Suprapubic skin (tissue), 4 donors: ENCODE measurements around the gene ROBO2. TPM values are rescaled to one million over a fixed set of nuclear protein-coding genes. Genes with fewer than 3 reads are reported as not detected.

Source experiments
- DNase-seq, 2 donors: peaks; one replicate each; pipeline ENCODE4 v3.0.0-alpha.2; 2019; ENCODE audit warnings: low spot score in 2 of 2
- H3K27ac ChIP-seq: fragments of 200-600 bp; sonication (generic); one replicate; pipeline ENCODE4 v1.5.1; 2019
- H3K27me3 ChIP-seq: fragments of 200-600 bp; sonication (generic); one replicate; pipeline ENCODE4 v1.5.1; 2019
- H3K36me3 ChIP-seq: fragments of 200-600 bp; sonication (generic); one replicate; pipeline ENCODE4 v1.5.1; 2019
- H3K4me1 ChIP-seq: fragments of 200-600 bp; sonication (generic); one replicate; pipeline ENCODE4 v1.5.1; 2019
- H3K4me3 ChIP-seq: fragments of 200-600 bp; sonication (generic); one replicate; pipeline ENCODE4 v1.5.1; 2019; ENCODE audit warnings: mild to moderate bottlenecking
- H3K9me3 ChIP-seq: fragments of 200-600 bp; sonication (generic); one replicate; pipeline ENCODE4 v1.5.1; 2019
- EP300 ChIP-seq: sonication (generic); formaldehyde crosslinking; IDR thresholded peaks from one replicate; pipeline ENCODE4 v1.6.1; 2017; ENCODE audit warnings: antibody characterized with exemption
- POLR2A ChIP-seq, 2 donors: fragments of 450-650 bp; IDR thresholded peaks; one replicate each; pipeline ENCODE4 v1.6.1; 2017; ENCODE audit warnings: antibody characterized with exemption in 2 of 2, mild to moderate bottlenecking in 2 of 2, moderate library complexity in 2 of 2
- POLR2AphosphoS5 ChIP-seq, 3 donors: sonication (generic); formaldehyde crosslinking; IDR thresholded peaks; one replicate each; pipeline ENCODE4 v1.6.1; 2017; ENCODE audit warnings: antibody characterized with exemption in 3 of 3
- WGBS: methylation state at CpG from one replicate; pipeline ENCODE4 v1.1.5; 2018; 5-methylcytosine and 5-hydroxymethylcytosine counted together
- total RNA-seq, 4 donors: library from RNA; depleted of rRNA; stranded (reverse); fragments of >200 nt; gene quantifications; one replicate each; pipeline ENCODE4 v1.1.0, GENCODE V29; 2016
- TF ChIP-seq, protein P1 (sequence below), 2 donors: fragments of 200-600 bp in 1 of 2; fragments of 450-650 bp in 1 of 2; sonication (generic) in 1 of 2; IDR thresholded peaks; one replicate each; pipeline ENCODE4 v1.5.1; 2016 to 2019; ENCODE audit warnings: antibody characterized with exemption in 2 of 2, mild to moderate bottlenecking in 1 of 2, moderate library complexity in 1 of 2

ROBO2 gene
- total RNA-seq, 4 donors from 2014 or later = 0.95 to 6.7 (median 2.2) TPM

GRCh38 chr3:77475507-77475906 lies 435.6 kb downstream of the ROBO2 start:
- Histone ChIP-seq H3K9me3 (peaks cover 4% of the 10 kb centered on the region), H3K4me3 (no peak overlapping the region), H3K27ac (no peak overlapping the region), H3K4me1 (no peaks in the 10 kb centered on the region), H3K27me3 (no peaks in the 10 kb centered on the region), H3K36me3 (no peaks in the 10 kb centered on the region)
- WGBS = 33% methylated on average over 2 of the region's 2 CpGs
- no peak for DNase-seq
- TF ChIP-seq EP300 = no peak
- TF ChIP-seq, protein P1, sequence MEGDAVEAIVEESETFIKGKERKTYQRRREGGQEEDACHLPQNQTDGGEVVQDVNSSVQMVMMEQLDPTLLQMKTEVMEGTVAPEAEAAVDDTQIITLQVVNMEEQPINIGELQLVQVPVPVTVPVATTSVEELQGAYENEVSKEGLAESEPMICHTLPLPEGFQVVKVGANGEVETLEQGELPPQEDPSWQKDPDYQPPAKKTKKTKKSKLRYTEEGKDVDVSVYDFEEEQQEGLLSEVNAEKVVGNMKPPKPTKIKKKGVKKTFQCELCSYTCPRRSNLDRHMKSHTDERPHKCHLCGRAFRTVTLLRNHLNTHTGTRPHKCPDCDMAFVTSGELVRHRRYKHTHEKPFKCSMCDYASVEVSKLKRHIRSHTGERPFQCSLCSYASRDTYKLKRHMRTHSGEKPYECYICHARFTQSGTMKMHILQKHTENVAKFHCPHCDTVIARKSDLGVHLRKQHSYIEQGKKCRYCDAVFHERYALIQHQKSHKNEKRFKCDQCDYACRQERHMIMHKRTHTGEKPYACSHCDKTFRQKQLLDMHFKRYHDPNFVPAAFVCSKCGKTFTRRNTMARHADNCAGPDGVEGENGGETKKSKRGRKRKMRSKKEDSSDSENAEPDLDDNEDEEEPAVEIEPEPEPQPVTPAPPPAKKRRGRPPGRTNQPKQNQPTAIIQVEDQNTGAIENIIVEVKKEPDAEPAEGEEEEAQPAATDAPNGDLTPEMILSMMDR (IDR thresholded peaks at IDR 0.05) = no peak
- no peak for TF ChIP-seq POLR2A (IDR thresholded peaks at IDR 0.05)

- no peak overlapping the region for H3K4me3 ChIP-seq
- no peak for DNase-seq
- H3K27ac ChIP-seq = no peak overlapping the region
- H3K36me3 ChIP-seq = no peaks in the 10 kb centered on the region
- peaks cover 4% of the 10 kb centered on the region for H3K9me3 ChIP-seq
- H3K4me1 ChIP-seq = no peaks in the 10 kb centered on the region
- no peaks in the 10 kb centered on the region for H3K27me3 ChIP-seq
- no peak for TF ChIP-seq EP300
- no peak for TF ChIP-seq POLR2A (IDR thresholded peaks at IDR 0.05)
- TF ChIP-seq POLR2AphosphoS5 (IDR thresholded peaks at IDR 0.05) = no peak
- TF ChIP-seq, protein P1 (IDR thresholded peaks at IDR 0.05) = no peak
These were observed 439.1 kb downstream of the ROBO2 start for GRCh38 chr3:77479021-77479420.

DNA sequence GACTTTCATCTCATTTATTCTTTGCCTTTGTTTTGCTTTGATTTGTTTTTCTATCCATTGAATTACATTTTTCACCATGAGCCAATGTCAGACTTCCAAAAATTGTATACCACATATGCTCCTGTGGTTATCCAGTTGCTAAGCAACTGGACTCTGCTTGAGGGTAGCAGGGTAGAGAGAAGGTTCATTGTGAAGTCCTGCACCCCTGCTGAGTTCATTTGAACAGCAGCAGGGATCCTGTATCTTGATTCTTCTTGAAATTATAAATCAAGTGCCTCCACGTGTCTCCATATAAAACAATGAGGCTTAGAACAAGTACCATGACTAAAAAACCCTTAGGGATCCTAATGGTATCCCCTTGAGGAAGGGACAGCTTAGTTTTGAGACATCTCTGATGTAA lies 449.3 kb downstream of the ROBO2 start:
- Histone ChIP-seq H3K4me1 (no peaks in the 10 kb centered on the region), H3K27me3 (no peaks in the 10 kb centered on the region), H3K36me3 (no peaks in the 10 kb centered on the region), H3K9me3 (peaks cover 15% of the 10 kb centered on the region), H3K4me3 (no peak overlapping the region), H3K27ac (no peak overlapping the region)
- no peak for DNase-seq
- WGBS = 73% methylated on average over 1 of the region's 1 CpG
- TF ChIP-seq POLR2A (IDR thresholded peaks at IDR 0.05) = no peak
- TF ChIP-seq, protein P1 (IDR thresholded peaks at IDR 0.05) = no peak
- TF ChIP-seq EP300 = no peak
- TF ChIP-seq POLR2AphosphoS5 (IDR thresholded peaks at IDR 0.05) = no peak

DNA sequence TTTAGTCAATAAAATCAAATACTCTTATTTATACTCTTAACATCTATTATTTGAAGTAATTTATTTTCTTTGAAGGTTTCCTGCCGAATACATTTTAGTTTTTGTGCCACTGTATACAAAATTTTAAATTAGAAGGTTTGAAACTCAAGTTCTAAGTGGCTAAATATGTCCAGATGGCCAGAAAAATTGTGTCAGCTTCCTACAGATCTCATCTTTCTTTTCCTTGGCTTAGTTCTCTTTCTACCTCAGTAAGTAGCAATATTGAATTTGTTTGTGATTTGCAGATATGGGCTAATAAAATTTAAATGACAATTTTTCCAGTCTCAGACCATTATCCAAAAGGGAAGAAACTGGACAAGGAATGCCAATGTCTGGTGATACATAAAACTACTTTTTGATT lies 452.1 kb downstream of the ROBO2 start:
- H3K9me3 ChIP-seq = no peaks in the 10 kb centered on the region
- H3K27ac ChIP-seq = no peak overlapping the region
- TF ChIP-seq POLR2AphosphoS5 (IDR thresholded peaks at IDR 0.05) = no peak
- no peak for TF ChIP-seq EP300
- TF ChIP-seq, protein P1 (IDR thresholded peaks at IDR 0.05) = no peak
- no peak for TF ChIP-seq POLR2A (IDR thresholded peaks at IDR 0.05)
- WGBS = 78% methylated on average over 1 of the region's 1 CpG
- DNase-seq = no peak
- H3K27me3 ChIP-seq = no peaks in the 10 kb centered on the region
- H3K36me3 ChIP-seq = no peaks in the 10 kb centered on the region
- H3K4me3 ChIP-seq = no peak overlapping the region
- no peaks in the 10 kb centered on the region for H3K4me1 ChIP-seq

- no peak for TF ChIP-seq POLR2A (IDR thresholded peaks at IDR 0.05)
- TF ChIP-seq, protein P1 (IDR thresholded peaks at IDR 0.05) = no peak
- no peak for TF ChIP-seq POLR2AphosphoS5 (IDR thresholded peaks at IDR 0.05)
- no peak for TF ChIP-seq EP300
- H3K4me3 ChIP-seq = no peak overlapping the region
- H3K27ac ChIP-seq = no peak overlapping the region
- H3K9me3 ChIP-seq = no peaks in the 10 kb centered on the region
- no peaks in the 10 kb centered on the region for H3K36me3 ChIP-seq
- 70% methylated on average over 2 of the region's 2 CpGs for WGBS
- H3K4me1 ChIP-seq = no peaks in the 10 kb centered on the region
- no peak for DNase-seq
- H3K27me3 ChIP-seq = no peaks in the 10 kb centered on the region
These were observed 460.8 kb downstream of the ROBO2 start for GRCh38 chr3:77500721-77501120.
